K562 (cell line): ENCODE data around the gene CHRDL2. TPM values are rescaled to one million over a fixed set of nuclear protein-coding genes. Genes with fewer than 3 reads are reported as not detected.

Source experiments
- ATAC-seq: fragments of 200-7000 bp; cut with Tn5 transposase; 3 replicates; pipeline ENCODE4 v1.9.1; 2020; ENCODE audit warnings: moderate library complexity
- BruUV-seq: library from RNA; stranded (reverse); fragments of 400-500 nt; replicated peaks from 2 replicates; lab custom pipeline; 2021; lab: Mats Ljungman, UMichigan
- CTCF ChIA-PET: fragments of 300-600 bp; formaldehyde crosslinking; extraction: SDS; loops from one replicate; lab custom pipeline; 2021; ENCODE audit warnings: low intra/inter-chr PET ratio; lab: Yijun Ruan, JAX
- POLR2A ChIA-PET: fragments of 300-600, 350-650 bp; sonication (Branson Sonifier 250); formaldehyde crosslinking; extraction: SDS; loops from one replicate; lab custom pipeline; 2021; ENCODE audit warnings: antibody characterized with exemption, inconsistent platforms; lab: Yijun Ruan, JAX
- DNase-seq, 4 experiments: peaks; one replicate each; pipeline versions ENCODE4 v3.0.0 to v3.0.0-alpha.2; 2011 to 2018; ENCODE audit warnings: low spot score in 3 of 4, mixed read lengths in 3 of 4; ENCODE audit errors: extremely low read depth in 1 of 4
- FAIRE-seq: peaks from 2 replicates; lab custom pipeline; 2011; peaks lifted over from hg19 to GRCh38; lab: Jason Lieb, UNC
- H2AFZ ChIP-seq: 2 replicates; pipeline ENCODE4 v1.6.0; 2011; ENCODE audit warnings: low read depth, low read length, control low read depth, inconsistent platforms
- H3K27ac ChIP-seq: fragments of 200-600 bp; 3 replicates; pipeline ENCODE4 v1.8.0; 2011; ENCODE audit warnings: low read depth, mild to moderate bottlenecking, control low read depth, inconsistent platforms, low read length, moderate library complexity, mixed read lengths; ENCODE audit errors: extremely low read depth
- H3K27me3 ChIP-seq, 2 experiments: fragments of 300-600 bp in 1 of 2; 2 replicates in 1 of 2; 3 replicates in 1 of 2; pipeline versions ENCODE4 v1.6.0 to v1.8.0; 2011; ENCODE audit warnings: inconsistent platforms in 2 of 2, low read length in 2 of 2, mild to moderate bottlenecking in 1 of 2, mixed read lengths in 1 of 2, moderate library complexity in 1 of 2; ENCODE audit not compliant: control insufficient read depth in 2 of 2, insufficient read depth in 2 of 2
- H3K36me3 ChIP-seq: fragments of 300-600 bp; 3 replicates; pipeline ENCODE4 v1.8.0; 2011; ENCODE audit warnings: mild to moderate bottlenecking, low read length, inconsistent platforms; ENCODE audit not compliant: control insufficient read depth, insufficient read depth
- H3K4me1 ChIP-seq, 2 experiments: fragments of 200-600 bp in 1 of 2; replicated peaks in 1 of 2; 2 replicates in 1 of 2; 3 replicates in 1 of 2; pipeline versions ENCODE4 v1.5.1 to v1.8.0; 2011; ENCODE audit warnings: inconsistent platforms in 2 of 2, low read length in 2 of 2, mild to moderate bottlenecking in 1 of 2, mixed read lengths in 1 of 2, moderate library complexity in 1 of 2; ENCODE audit not compliant: control insufficient read depth in 2 of 2, insufficient read depth in 2 of 2
- H3K4me2 ChIP-seq: 2 replicates; pipeline ENCODE4 v1.6.1; 2011; ENCODE audit warnings: low read length, control low read depth, inconsistent platforms, mixed read lengths; ENCODE audit not compliant: insufficient read depth
- H3K4me3 ChIP-seq: fragments of 200-600 bp; sonication (generic), shearing (Covaris generic); 2 replicates; pipeline ENCODE4 v1.5.1; 2016; ENCODE audit warnings: control low read depth, inconsistent platforms
- H3K79me2 ChIP-seq: fragments of 200-600 bp; 3 replicates; pipeline ENCODE4 v1.8.0; 2011; ENCODE audit warnings: low read length, inconsistent platforms; ENCODE audit not compliant: control insufficient read depth, insufficient read depth
- H3K9ac ChIP-seq, 2 experiments: 2 replicates each; pipeline versions ENCODE4 v1.6.0 to v1.6.1; 2011; ENCODE audit warnings: low read depth in 2 of 2, low read length in 2 of 2, control low read depth in 1 of 2, inconsistent platforms in 1 of 2, mild to moderate bottlenecking in 1 of 2, mixed read lengths in 1 of 2; ENCODE audit not compliant: insufficient read depth in 1 of 2
- H3K9me1 ChIP-seq: one replicate; pipeline ENCODE4 v1.6.0; 2011; ENCODE audit warnings: inconsistent platforms, mild to moderate bottlenecking, low read length, moderate library complexity; ENCODE audit not compliant: control insufficient read depth, insufficient read depth
- H3K9me3 ChIP-seq: replicated peaks from 2 replicates; pipeline ENCODE4 v1.5.1; 2011; ENCODE audit warnings: low read depth, low read length, inconsistent platforms; ENCODE audit not compliant: control insufficient read depth, insufficient read depth
- H4K20me1 ChIP-seq: replicated peaks from 2 replicates; pipeline ENCODE4 v1.6.1; 2011; ENCODE audit warnings: low read length, inconsistent platforms, mixed read lengths; ENCODE audit not compliant: control insufficient read depth, insufficient read depth
- ELF4 ChIP-seq: fragments of 450-650 bp; formaldehyde crosslinking; IDR thresholded peaks from 2 replicates; pipeline ENCODE4 v1.4.0; 2022; ENCODE audit warnings: missing genetic modification characterization
- ESRRB ChIP-seq: fragments of 250-450 bp; sonication (Bioruptor Pico); IDR thresholded peaks from 2 replicates; pipeline ENCODE4 v1.5.0; 2020; ENCODE audit warnings: mild to moderate bottlenecking, moderate library complexity, borderline replicate concordance
- HMGN3 ChIP-seq: IDR thresholded peaks from 2 replicates; pipeline ENCODE4 v1.6.1; 2011; ENCODE audit warnings: borderline replicate concordance, low read depth, mild to moderate bottlenecking, mixed read lengths, low read length; ENCODE audit not compliant: insufficient read length; ENCODE audit errors: extremely low read depth
- JUND ChIP-seq, 2 experiments: IDR thresholded peaks; 2 replicates in 1 of 2; 3 replicates in 1 of 2; pipeline ENCODE4 v1.6.1; 2011; ENCODE audit warnings: borderline replicate concordance in 2 of 2, low read depth in 2 of 2, low read length in 2 of 2, improper control_type of control experiment in 1 of 2, missing biosample characterization in 1 of 2, missing genetic modification characterization in 1 of 2, missing genetic modification reagents in 1 of 2
- PHF20 ChIP-seq: fragments of 450-650 bp; IDR thresholded peaks from 2 replicates; pipeline ENCODE4 v1.6.1; 2018; ENCODE audit not compliant: partially characterized antibody
- TBP ChIP-seq: optimal IDR thresholded peaks from 2 replicates; pipeline ENCODE3; 2011; ENCODE audit warnings: low read depth, low read length, improper control_type of control experiment
- TEAD4 ChIP-seq, 2 experiments: sonication (generic) in 1 of 2; formaldehyde crosslinking in 1 of 2; IDR thresholded peaks; 2 replicates each; pipeline versions ENCODE4 v1.6.1 to v1.8.0; 2012 to 2022; ENCODE audit warnings: borderline replicate concordance in 1 of 2, inconsistent platforms in 1 of 2, low read length in 1 of 2, mild to moderate bottlenecking in 1 of 2, missing genetic modification reagents in 1 of 2
- XRCC5 ChIP-seq: fragments of 200-400 bp; formaldehyde crosslinking; IDR thresholded peaks from 2 replicates; pipeline ENCODE4 v1.6.1; 2017; ENCODE audit warnings: low read depth, mild to moderate bottlenecking, low read length
- ZNF143 ChIP-seq: sonication (generic); formaldehyde crosslinking; IDR thresholded peaks from 2 replicates; pipeline ENCODE4 v1.9.0; 2022; ENCODE audit warnings: mild to moderate bottlenecking, missing genetic modification reagents
- ZNF212 ChIP-seq: fragments of 450-650 bp; formaldehyde crosslinking; IDR thresholded peaks from 2 replicates; pipeline ENCODE4 v1.4.0; 2020; ENCODE audit warnings: mild to moderate bottlenecking
- WGBS: fragments of 100-300 bp; shearing (Covaris generic); methylation state at CpG from one replicate; pipeline ENCODE4 v1.1.6; 2016; ENCODE audit warnings: low coverage, mixed read lengths; ENCODE audit not compliant: insufficient coverage; ENCODE audit errors: missing lambda C conversion rate; 5-methylcytosine and 5-hydroxymethylcytosine counted together
- in situ Hi-C: fragments of 300-500 bp; cut with MboI; formaldehyde crosslinking; loops from 4 replicates; pipeline ENCODE4 v1.15.0; 2018; ENCODE audit warnings: inconsistent platforms, mixed read lengths
- intact Hi-C: fragments of 100-400 bp; cut with micrococcal nuclease; formaldehyde crosslinking; loops from 2 replicates; pipeline ENCODE4 v1.14.2; 2022
- polyA plus RNA-seq, 8 experiments: library from polyadenylated mRNA; depleted of rRNA in 4 of 8; stranded (reverse) in 5 of 8; unstranded in 3 of 8; fragments of >200 nt; fragmentation: Nextera tagmentation in 2 of 8; fragmentation: Illumina TruSeq in 1 of 8; extraction: Ambion mirVana in 2 of 8; extraction: Trizol in 1 of 8; gene quantifications; 2 replicates each; pipeline versions ENCODE4 v1.2.1 to v1.2.3, GENCODE V29; 2011 to 2014; ENCODE audit warnings: inconsistent platforms in 1 of 8, missing spikeins in 1 of 8
- total RNA-seq, 7 experiments: library from RNA; depleted of rRNA in 6 of 7; stranded (reverse); fragments of >200 nt in 6 of 7; fragmentation: Illumina TruSeq in 2 of 7; extraction: Trizol in 2 of 7; gene quantifications; 2 replicates each; pipeline versions ENCODE4 v1.2.1 to v1.2.3, GENCODE V29; 2011 to 2021; ENCODE audit warnings: low replicate concordance in 1 of 7
- TF ChIP-seq, protein P1 (sequence below): fragments of 450-650 bp; IDR thresholded peaks from 2 replicates; pipeline ENCODE4 v1.6.1; 2016; ENCODE audit warnings: low read depth

CHRDL2 gene
- total and polyA plus RNA-seq, 9 of the 15 experiments (the other 6 are each of a cell fraction or from before 2014, with no cell fraction given): not detected

DNA sequence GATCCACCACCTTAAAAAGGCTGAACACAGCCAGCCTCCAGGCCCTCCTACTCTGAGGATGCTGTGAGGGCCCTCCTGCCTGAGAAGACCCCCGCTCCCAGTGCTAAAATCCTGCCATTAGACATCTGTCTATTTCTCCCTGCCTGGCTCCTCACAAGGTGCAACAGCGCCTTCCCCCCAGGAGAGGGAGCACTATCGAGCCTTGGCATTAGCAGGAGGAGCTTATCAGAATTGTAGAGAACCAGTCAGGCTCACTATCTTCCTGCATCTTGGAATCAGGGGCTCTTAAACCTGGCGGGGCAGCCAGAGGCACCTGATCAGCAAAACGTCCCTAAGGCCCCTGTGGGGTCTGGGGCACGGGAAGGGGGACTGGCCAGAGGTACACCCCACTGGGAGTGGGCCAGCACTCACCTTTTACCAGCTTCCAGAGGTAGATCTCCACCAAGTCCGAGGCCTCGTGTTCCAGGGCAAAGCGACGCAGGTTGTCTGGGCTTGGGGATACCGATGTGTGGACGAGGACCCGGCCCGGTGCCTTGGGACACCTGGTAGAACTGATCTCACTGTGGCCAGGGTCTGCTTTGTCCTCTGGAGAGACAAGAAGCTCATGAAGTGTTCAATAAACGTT lies 28.7 kb downstream of the CHRDL2 start:
- H3K79me2 ChIP-seq: no peaks in the 10 kb centered on the region
- intact Hi-C loops: loop anchor here (1.0 to 10.0 kb wide), 4 partner anchors 24 to 542 kb away; partner anchors contain the start of gene TPBGL
- in situ Hi-C loops: no loop called here
- no peak overlapping the region for H3K4me3 ChIP-seq
- H3K27ac ChIP-seq: no peak overlapping the region
- BruUV-seq: no TSS peak
- H3K4me1 ChIP-seq: peaks cover 6 to 12% of the 10 kb centered on the region in 2 experiments; a peak in 3 of 5 replicates
- WGBS: 5% methylated on average over 15 of the region's 15 CpGs
- ChIA-PET CTCF (interaction anchor here (0.7 to 1.7 kb wide), 4 partner anchors 24 to 546 kb away, joined by 3 to 13 read pairs (median 8); no protein-coding TSS in a partner anchor), POLR2A (interaction anchor here (0.6 to 1.5 kb wide), 10 partner anchors 9 to 549 kb away, joined by 3 to 4 read pairs (median 3); no protein-coding TSS in a partner anchor)
- no peaks in the 10 kb centered on the region for H4K20me1 ChIP-seq
- H3K27me3 ChIP-seq: no peaks in the 10 kb centered on the region
- H3K9me1 ChIP-seq: no peaks in the 10 kb centered on the region
- H3K4me2 ChIP-seq: no peak overlapping the region
- no peaks in the 10 kb centered on the region for H3K36me3 ChIP-seq
- H3K9me3 ChIP-seq: no peaks in the 10 kb centered on the region
- FAIRE-seq (peak; percentile 98), DNase-seq (peak; percentile 79 to 85 (median 84)), ATAC-seq (peak; percentile 88)
- H3K9ac ChIP-seq: peak overlapping the region in 1 of 2 experiments; percentile 47; a peak in 1 of 4 replicates
- H2AFZ ChIP-seq: no peak overlapping the region
- no peak for TF ChIP-seq ZNF212 (CRISPR knock-in tag)
- no peak for TF ChIP-seq HMGN3
- TF ChIP-seq XRCC5: peak; percentile 54; the same call in 1 of the 2 replicates
- no peak for TF ChIP-seq PHF20
- 0 out of 2 replicates have a peak, but pooled peaks have one; percentile 17 for TF ChIP-seq TEAD4 (IDR thresholded peaks at IDR 0.05; ENCODE audit: low read length)
- no peak for TF ChIP-seq TEAD4 (CRISPR knock-in tag; IDR thresholded peaks at IDR 0.05; ENCODE audit: borderline replicate concordance)
- 0 out of 2 replicates have a peak, but pooled peaks have one; percentile 17 for TF ChIP-seq JUND (IDR thresholded peaks at IDR 0.05; ENCODE audit: borderline replicate concordance, low read depth, low read length)
- no peak; the same call in 2 of the 3 replicates for TF ChIP-seq JUND (tag; IDR thresholded peaks at IDR 0.05; ENCODE audit: borderline replicate concordance, low read depth, low read length)
- TF ChIP-seq ZNF143 (CRISPR knock-in tag): no peak
- TF ChIP-seq TBP: no peak
- TF ChIP-seq ESRRB (CRISPR knock-in tag): no peak
- TF ChIP-seq, protein P1, sequence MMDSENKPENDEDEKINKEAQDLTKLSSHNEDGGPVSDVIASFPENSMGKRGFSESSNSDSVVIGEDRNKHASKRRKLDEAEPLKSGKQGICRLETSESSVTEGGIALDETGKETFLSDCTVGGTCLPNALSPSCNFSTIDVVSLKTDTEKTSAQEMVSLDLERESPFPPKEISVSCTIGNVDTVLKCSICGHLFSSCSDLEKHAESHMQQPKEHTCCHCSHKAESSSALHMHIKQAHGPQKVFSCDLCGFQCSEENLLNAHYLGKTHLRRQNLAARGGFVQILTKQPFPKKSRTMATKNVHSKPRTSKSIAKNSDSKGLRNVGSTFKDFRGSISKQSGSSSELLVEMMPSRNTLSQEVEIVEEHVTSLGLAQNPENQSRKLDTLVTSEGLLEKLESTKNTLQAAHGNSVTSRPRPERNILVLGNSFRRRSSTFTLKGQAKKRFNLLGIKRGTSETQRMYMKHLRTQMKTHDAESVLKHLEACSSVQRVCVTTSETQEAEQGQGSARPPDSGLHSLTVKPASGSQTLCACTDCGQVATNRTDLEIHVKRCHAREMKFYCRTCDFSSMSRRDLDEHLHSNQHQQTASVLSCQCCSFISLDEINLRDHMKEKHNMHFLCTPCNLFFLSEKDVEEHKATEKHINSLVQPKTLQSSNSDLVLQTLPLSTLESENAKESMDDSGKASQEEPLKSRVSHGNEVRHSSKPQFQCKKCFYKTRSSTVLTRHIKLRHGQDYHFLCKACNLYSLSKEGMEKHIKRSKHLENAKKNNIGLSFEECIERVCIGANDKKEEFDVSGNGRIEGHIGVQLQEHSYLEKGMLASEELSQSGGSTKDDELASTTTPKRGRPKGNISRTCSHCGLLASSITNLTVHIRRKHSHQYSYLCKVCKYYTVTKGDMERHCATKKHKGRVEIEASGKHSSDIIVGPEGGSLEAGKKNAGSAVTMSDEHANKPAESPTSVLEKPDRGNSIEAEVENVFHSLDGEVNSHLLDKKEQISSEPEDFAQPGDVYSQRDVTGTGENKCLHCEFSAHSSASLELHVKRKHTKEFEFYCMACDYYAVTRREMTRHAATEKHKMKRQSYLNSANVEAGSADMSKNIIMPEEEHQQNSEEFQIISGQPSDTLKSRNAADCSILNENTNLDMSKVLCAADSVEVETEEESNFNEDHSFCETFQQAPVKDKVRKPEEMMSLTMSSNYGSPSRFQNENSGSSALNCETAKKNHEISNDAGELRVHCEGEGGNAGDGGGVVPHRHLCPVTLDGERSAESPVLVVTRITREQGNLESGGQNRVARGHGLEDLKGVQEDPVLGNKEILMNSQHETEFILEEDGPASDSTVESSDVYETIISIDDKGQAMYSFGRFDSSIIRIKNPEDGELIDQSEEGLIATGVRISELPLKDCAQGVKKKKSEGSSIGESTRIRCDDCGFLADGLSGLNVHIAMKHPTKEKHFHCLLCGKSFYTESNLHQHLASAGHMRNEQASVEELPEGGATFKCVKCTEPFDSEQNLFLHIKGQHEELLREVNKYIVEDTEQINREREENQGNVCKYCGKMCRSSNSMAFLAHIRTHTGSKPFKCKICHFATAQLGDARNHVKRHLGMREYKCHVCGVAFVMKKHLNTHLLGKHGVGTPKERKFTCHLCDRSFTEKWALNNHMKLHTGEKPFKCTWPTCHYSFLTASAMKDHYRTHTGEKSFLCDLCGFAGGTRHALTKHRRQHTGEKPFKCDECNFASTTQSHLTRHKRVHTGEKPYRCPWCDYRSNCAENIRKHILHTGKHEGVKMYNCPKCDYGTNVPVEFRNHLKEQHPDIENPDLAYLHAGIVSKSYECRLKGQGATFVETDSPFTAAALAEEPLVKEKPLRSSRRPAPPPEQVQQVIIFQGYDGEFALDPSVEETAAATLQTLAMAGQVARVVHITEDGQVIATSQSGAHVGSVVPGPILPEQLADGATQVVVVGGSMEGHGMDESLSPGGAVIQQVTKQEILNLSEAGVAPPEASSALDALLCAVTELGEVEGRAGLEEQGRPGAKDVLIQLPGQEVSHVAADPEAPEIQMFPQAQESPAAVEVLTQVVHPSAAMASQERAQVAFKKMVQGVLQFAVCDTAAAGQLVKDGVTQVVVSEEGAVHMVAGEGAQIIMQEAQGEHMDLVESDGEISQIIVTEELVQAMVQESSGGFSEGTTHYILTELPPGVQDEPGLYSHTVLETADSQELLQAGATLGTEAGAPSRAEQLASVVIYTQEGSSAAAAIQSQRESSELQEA: no peak
- no peak for TF ChIP-seq ELF4
